T follicular helper cell (primary cell): Measurements from ENCODE around the gene C1orf74.
"Not testable (repeated sequence)": the region's sequence is repeated elsewhere in the genome, so short reads cannot be mapped to it uniquely, and the experiment has no call there.

Source experiments
- DNase-seq: peaks from one replicate; pipeline ENCODE4 v3.0.0-alpha.2; 2020; ENCODE audit warnings: low read depth

C1orf74 gene

DNA sequence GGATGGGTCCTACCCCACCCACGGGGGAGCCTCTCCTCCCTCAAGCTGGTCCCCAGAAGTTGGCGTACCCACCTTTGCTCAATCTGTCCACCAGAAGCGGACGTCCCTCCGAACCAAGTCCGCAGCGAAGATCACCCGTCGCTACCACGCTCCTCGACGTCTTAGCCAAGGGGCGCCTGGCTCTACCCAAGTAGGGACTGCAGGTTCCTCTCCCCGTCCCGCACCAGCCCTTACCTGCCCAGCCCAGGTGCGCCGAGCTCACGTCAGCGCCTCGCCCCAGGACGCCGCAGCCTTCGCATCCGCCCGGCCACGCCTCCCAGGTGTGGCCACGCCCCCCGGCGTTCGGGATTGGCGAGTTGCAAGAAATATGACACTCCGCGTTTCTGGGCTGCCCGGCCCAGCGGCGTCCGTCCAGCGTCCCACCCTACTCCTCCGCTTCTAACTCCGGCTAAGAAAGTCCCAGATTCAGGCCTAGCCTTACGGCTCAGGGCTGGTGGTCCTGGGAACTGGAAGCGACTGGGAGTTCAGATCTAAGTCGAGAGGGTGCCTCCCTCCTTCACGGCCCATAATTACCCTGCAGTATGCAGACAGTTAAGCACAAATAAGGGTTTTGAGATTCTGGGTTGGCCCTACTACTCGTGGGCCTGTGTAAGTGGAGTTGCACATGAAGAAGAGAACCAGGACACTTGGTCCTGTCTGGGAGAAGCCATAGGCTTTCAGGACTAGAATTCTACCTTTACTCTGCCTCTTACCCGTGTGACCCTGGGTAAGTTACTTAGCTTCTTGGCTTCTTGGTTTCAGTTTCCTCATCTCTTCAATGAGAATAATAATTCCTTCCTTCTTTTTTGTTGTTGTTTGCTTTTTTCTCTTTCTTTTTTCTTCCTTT, 21.8 kb upstream of the C1orf74 start, which contains the start of gene IRF6:
Gene IRF6 (minus strand): TSS at position 268 of the 886 bp plus-strand sequence. CDS start 4,729 bp downstream, outside the sequence.
- peak; percentile 69 for DNase-seq

DNA sequence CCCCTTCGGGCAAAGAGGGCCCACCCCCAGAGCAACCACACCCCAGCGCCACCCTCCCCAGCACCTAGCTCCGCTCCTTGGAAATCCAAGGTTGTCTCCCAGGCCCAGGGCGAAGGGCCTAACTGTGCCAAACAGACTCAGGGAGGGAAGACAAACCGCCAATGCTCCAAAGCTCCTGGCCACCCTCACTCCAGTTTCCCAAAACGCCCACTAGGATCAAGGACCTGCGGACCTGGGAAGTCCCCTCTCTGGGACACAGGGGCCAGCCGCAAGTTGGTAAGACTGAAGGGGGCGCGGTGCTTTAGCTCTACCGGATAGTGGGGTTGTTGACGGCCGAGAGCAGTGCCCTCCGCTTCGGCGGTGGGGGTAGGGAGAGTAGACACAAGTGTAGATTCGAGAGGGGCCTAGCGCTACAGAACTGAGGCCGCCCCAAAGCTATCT, 21.0 kb upstream of the C1orf74 start:
- no peak for DNase-seq

DNA sequence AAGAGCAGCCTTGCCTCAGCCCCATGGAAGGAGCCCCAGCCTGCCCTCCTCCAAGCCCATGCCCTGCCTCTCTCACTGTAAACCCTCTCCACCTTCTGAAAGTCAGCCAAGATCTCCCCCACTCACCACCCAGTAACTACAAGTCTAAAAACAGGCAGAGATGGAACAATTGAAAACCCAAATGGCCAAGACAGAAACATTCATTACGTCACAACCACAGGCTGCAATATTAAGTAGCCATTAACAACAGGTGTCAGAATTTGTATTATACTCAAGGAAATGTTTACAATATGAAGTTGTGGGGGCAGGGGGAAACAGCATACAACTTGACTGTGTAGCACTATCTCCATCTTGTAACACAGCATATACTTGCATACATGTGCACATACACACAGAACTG, 19.2 kb upstream of the C1orf74 start:
- DNase-seq, result no peak

DNA sequence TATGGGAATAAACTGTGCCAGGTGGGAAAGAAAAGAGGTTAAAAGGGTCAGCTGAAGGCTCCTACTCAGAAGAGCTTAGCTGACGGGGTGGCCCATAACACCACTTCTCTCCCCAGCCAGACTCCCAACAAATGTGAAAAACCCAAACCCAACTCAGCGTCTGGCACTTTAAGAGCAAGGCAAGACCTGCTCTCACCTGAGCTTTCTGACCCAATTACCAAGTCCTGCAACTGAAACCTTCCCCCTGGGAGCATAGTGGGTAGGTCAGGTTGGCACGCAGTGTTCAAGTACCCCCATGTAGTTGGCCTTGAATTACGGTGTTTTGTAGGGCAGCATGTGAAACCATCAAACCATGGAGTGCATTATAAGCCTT, 18.4 kb upstream of the C1orf74 start:
- no peak for DNase-seq

DNA sequence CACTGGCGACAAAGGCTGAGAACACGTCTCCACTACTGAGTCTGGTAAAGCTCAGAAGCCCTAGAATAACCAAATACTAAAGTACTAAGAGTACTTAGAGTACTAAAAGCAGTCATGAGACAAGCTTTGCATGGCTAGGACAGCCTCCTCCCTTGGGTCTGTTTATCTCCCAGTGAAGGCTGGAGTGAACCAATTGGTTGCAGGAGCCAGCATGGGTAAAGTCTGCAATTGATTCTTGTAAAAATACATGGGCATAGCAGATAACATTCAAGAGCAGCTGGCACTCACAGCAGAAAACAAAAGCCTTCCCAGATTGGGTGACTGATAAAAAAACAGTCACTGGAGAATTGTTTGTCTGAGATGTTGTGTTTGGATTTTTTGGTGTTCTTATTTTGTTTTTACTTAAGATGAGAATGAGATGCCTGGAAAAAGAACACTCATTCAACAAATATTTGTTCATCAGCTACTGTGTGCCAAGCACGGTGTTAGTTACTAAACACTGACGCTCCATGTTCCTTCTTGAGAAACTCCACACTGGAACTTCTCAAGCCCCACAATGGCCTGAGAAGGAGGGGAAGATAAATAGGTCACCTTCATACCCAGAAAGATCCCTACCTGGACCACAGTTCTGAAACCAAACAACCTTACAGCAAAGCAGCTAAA, 17.9 kb upstream of the C1orf74 start:
- DNase-seq, result no peak

DNA sequence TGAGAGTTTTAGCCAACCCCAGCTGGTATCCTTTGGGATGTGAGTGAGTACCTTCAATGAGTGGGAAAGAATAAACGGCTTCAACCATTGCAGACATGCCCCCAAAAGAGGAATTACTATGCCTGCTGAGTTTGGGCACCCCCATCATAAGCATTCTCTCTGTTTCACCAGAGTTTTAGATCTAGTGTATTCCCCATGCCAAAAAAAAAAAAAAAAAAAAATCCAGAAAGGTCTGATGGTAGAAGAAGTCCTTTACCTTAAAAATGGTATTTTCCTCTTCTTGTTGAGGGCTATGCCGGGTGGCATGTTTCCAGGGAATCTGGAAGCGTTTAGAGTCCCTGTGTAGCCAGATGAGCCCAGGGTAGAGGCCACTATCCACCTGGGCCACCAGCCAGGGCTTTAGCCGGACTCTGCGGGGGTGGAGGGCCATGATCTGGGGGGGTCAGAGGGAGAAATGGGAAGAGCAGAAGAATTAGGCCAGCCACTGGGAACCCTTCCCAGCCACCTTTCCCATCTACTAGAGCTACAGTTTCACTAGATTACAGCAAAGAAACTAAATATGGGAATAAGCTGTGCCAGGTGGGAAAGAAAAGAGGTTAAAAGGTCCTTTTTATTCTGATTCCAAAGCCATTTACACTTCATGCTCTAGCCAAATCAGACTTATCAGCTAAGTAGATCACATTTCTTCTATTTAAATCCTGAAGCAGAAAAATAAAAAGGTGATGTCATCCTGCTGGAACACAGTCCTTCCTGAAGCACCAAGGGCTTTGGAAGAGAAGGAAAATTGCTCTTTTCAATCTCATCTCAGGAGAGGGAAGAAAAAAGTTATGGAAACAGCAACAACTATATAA, 16.9 kb upstream of the C1orf74 start:
- DNase-seq, result no peak

DNA sequence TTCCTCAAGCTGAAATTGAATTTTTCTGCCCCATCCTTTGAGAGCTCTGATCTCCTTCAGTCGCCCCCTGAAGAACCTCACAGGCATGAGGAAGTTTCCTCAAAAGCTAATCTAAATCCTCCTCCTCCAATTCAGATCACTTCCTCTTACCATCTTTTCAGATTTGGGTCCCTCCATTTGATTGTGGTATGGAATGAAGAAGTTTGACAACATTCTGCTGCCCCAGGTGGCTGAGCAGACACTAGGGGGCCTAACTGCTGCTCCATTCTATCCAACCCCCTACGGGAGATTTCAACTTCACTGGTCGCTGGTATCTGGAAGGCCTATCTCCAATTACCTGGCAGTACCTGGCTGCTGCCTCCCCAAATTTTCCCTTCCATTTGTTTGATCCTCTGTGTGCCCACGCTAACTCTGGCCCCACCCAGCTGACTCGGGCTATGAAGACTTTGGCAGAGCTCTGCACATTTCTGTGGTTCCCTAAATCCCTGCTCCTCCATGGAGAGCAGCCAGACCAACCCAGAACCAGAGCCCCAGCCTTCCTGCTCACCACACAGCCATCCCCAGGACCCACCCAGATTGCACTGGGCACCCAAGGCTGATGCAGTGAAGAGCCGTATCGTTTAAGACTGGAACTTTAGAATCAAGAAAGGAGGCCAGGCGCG, 13.8 kb upstream of the C1orf74 start:
- no peak for DNase-seq

DNA sequence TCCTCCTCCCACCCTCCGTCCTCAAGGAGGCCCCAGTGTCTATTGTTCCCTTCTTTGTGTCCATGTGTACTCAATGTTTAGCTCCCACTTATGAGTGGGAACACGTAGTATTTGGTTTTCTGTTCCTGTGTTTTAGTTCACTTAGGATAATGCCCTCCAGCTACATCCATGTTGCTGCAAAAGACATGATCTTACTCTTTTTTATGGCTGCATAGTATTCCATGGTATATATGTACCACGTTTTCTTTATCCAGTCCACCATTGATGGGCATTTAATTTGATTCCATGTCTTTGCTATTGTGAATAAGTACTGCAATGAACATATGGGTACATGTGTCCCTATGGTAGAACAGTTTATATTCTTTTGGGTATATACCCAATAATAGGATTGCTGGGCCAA, 9.4 kb upstream of the C1orf74 start:
- DNase-seq, result not testable (repeated sequence)

DNA sequence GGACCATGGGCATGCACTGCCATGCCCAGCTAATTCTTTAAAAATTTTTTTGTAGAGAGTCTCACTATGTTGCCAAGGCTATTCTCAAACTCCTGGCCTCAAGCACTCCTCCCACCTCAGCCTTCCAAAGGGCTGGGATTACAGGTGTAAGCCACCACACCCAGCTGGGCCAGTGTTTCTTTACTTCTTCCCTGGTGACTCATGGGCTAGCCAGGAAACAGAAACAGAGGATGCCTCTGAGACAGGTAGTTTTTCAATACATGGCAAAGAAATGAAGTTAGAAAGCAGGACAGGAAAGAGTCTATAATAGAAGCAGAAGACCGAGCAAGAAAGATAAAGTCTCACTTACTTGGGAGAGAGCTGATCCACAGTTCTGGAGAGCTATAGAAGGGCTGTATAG, 7.6 kb upstream of the C1orf74 start:
- no peak for DNase-seq

DNA sequence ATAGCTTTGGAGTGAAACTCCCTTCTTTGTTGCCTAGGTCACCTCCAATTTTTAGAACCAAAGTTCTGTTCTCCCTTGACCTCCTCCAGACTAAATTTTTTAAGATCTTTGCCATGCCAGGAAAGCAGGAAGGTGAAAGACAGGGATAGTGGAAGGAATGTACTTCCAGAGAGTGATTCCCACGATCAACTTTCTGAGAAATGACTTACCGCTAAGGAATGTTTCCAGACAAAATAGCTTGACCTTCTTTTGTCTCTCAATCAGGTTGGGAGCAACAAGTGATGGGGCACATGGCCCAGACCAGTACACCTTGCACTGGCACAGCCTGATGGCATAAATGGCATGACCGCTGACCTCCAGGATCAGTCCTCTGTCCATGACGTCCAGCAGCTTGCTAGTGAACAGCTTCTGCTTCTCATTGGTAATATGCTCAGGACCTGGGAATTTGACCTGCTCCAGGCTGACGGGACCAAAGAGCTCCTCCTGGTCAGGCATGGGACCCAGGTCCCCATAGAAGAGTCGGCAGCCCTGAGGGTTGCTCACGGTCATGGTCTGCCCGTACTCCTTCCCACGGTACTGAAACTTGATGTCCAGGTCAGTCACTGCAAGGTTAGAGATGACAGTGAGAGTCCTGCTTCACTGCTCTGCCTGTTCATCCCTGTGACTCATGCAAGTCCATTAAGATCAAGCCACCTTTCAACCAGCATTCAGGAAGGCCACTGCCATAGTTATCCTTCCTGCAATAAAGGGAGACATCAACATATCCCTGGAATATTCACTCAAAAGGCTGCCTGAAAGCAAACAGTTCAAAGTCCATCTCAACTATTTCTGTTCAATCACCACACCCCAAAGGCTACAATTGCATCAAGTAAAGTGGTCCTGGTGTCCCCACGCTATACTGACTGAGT, 6.2 kb upstream of the C1orf74 start:
- no peak for DNase-seq

DNA sequence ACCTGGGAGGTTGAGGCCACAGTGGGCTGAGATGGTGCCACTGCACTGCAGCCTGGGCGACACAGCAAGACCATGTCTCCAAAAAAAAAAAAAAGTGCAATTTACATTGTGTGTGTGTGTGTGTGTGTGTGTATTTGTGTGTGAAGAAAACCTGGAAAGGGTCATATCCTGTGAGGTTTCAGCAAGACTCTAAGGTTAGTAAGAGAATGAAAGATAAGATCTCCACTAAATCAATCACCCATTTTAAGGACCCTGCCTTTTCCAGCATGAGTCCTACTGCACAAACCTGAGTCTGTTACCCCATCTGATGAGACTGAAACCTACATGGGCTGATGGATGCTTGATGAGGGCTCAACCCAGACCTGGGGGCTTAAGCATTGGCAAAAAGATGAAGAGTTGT, 4.9 kb upstream of the C1orf74 start:
- DNase-seq, result no peak

DNA sequence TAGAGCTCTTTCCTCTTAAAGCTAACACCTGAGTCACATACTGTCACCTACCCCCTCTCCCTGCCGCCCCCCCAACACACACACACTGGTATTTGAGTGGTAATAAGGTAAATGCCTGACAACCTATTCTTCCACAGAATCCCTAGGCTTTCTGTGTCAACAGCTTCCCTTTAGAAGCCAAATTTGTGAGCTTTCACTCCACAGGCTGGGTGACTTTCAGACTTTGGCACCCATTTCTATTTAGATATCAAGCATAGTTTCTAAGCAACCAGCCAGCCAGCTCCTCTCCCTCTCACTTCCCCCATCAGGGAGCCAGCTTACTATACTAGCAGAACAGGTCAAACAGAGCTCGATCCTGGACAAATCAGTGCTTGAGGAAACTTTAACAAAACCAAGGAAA, 3.2 kb upstream of the C1orf74 start:
- DNase-seq, result no peak

DNA sequence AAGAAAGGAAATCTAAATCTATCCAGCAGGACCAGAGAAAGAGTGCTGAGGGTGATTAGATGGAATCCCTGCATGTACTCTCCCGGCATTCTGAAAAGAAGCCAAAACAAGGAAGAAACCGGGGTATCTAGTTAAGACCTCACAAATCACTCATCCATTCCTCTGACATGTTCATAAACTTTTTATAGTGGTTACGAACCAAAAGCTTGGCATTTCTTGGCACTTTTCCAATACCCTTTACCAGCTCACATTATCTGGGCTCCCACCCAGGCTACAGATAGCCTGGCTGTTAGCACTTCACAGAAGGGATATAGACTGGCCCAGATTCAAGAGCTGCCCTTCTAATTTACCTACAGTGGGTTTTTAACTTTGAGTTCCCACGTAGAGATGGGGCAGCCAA, 1.8 kb upstream of the C1orf74 start:
- DNase-seq, result no peak

DNA sequence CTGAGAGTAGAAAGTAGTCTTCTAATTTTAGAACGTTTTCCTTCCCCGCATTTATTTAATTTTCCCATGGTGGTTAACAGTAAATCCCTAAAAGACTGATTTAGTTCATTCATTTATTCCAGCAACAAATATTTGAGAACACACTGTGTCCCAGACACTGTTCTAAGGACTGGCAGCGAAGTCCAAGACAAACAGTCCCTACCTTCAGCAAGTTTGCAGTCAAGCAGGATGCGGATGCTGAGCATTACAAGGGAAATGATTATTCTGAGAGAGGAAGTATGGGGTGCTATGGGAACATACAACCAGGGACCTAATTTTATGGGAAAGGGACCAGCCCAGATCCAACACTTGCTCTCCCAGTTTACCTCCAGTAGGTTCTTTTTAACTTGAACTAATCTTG, 1.2 kb upstream of the C1orf74 start:
- no peak for DNase-seq

DNA sequence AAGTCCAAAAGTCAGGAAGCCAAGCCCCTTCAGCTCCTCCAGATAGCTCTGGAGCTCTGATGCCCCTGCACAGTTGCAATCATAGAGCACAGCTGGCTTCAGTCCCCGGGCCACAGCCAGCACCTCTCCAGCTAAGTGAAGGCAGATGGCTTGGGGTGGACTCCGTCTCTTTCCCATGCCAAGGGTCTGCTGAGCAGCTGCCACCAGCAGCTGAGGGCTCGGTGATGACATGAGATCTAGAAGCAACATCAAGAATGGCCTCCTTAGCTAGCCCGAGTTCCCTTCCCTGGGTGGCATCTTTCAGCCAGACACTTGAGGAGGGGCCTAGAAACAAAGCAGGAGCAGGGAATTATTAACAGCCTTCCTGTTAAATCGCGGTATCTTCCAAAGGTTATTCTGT, 973 bp downstream of the C1orf74 start:
- DNase-seq, result no peak

DNA sequence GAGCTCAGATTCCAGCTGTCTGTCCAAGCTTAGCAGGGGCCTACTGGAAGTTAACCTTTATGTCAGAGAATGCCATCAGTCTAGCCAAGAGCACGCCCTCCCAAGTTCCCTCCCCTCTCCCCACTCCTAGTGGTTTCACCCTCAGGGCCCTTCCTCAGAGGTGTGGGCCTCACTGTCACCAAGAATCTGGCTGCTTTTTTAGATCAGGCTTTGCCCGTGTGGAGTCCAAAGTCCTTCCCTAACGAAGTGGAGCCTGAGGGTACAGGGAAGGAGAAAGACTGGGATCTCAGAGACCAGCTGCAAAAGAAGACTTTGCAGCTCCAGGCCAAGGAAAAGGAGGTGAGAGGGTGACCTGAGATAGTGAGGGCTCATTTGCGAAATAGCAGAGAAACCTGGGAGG, 4.1 kb downstream of the C1orf74 start:
- DNase-seq, result no peak

DNA sequence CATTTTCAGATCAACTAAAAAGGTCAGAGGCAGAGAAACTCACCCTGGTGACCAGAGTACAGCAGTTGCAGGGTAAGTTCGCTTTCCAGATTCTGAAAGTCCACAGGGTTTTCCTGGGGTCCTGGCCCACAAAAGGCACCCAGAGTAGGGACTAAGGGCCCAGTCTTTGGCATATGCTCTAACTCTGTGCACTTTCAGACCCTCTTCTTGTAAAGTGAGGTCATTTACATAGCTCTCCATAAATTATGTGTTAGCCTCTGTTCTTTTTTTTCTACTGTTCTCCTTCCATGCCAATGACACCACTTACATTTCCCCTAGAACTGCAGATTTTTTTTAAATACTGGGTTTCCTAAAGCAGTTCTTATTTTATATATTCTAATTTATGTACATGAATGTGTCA, 6.3 kb downstream of the C1orf74 start:
- no peak for DNase-seq

DNA sequence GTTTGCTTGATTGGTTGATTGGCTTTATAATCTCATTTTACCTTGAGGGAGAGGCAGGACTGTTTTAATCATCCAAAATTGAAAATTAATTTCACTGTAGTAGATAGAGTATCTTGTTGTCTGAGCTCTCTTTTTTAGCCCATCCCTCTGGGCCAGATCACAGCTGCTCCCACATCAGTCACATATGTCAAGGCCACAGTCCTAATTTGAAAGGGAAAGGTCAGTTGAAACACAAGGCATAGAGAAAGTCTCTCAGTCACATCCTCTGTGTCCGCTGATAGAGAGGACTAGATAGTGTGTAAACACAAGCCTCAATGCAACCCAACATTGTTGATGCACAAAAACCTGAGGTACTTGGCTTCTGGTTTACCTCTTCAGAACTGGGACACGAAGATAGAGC, 6.8 kb downstream of the C1orf74 start:
- no peak for DNase-seq

DNA sequence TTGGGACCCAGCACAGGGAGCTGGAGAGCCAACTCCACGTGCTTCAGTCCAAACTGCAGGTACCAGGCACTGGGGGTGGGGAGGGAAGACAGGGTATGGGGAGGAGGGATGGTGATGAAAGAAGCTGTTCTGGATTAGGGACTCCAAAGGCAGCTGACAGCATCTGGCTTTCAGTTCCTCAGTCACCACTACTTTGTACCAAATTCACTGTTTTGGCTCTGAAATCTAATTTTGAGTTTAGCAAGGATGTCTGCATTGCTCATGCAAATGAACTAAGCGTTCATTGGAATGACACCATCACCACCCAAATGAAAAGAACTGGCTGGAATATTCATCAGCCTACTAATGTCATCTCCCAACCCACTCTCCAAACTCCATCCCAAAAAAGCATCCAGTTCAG, 8.7 kb downstream of the C1orf74 start:
- no peak for DNase-seq

DNA sequence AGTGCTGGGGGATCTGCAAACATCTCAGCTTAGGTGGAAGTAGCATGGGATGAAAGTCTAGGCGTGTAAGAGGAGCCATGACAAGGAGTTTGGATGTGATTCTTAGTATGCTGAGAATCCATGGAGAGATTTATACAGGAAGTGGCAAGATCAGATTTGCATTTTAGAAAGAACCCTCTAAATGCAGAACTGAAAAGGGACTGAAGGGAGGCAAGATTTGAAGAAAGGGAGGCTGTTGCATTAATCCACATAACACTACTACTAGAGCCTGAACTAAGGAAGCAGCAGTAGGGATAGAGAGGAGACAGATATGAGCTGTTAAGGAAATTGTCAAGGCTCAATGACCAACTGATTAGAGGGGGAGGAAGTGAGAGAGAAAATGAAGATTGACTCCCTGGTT, 9.8 kb downstream of the C1orf74 start:
- no peak for DNase-seq

DNA sequence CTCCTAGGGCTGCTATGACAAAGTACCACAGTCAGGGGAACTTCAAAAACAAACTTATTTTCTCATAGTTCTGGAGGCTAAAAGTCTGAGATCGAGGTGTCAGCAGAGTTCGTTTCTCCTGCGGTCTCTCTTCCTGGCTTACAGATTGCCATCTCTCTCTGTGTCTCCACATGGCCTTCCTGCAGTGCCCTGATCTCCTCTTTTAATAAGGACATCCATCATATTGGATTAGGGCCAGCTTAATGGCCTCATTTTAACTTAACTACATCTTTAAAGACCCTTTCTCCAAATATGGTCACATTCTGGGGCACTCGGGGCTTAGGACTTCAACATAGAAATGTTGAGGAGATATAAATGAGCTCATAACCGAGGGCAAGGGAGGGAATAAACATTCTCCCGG, 12.2 kb downstream of the C1orf74 start:
- DNase-seq, result no peak
